Mesodermal cell (in vitro differentiated cells): ENCODE measurements around the gene PLCB4.

Experiments used
- H3K27ac ChIP-seq: 2 replicates; pipeline ENCODE4 v1.7.0; 2013; ENCODE audit warnings: mild to moderate bottlenecking, low read depth, low read length, moderate library complexity; ENCODE audit not compliant: severe bottlenecking
- H3K36me3 ChIP-seq: 2 replicates; pipeline ENCODE4 v1.7.1; 2013; ENCODE audit warnings: mild to moderate bottlenecking, low read length, moderate library complexity; ENCODE audit not compliant: control insufficient read depth, insufficient read depth
- H3K4me1 ChIP-seq: one replicate; pipeline ENCODE4 v1.7.1; 2013; ENCODE audit warnings: mild to moderate bottlenecking, low read length; ENCODE audit not compliant: insufficient read depth, control insufficient read depth, poor library complexity, severe bottlenecking
- H3K4me3 ChIP-seq: 2 replicates; pipeline ENCODE4 v1.7.0; 2013; ENCODE audit warnings: low read length, control low read depth, mild to moderate bottlenecking; ENCODE audit not compliant: insufficient read depth, poor library complexity, severe bottlenecking; ENCODE audit errors: extremely low read depth
- H3K9me3 ChIP-seq: 2 replicates; pipeline ENCODE4 v1.7.1; 2013; ENCODE audit warnings: mild to moderate bottlenecking, low read length, moderate library complexity; ENCODE audit not compliant: control insufficient read depth
- WGBS, 2 experiments: methylation state at CpG; one replicate each; pipeline ENCODE4 v1.1.5; 2013; ENCODE audit warnings: missing lambda C conversion rate in 2 of 2; ENCODE audit not compliant: insufficient coverage in 2 of 2; 5-methylcytosine and 5-hydroxymethylcytosine counted together

Gene PLCB4

GRCh38 chr20:9141070-9141469 lies 72.2 kb downstream of the PLCB4 start:
- H3K36me3 ChIP-seq, result no peaks in the 10 kb centered on the region
- no peak overlapping the region for H3K27ac ChIP-seq
- no peaks in the 10 kb centered on the region for H3K9me3 ChIP-seq
- H3K4me1 ChIP-seq, result no peaks in the 10 kb centered on the region
- H3K4me3 ChIP-seq, result no peak overlapping the region
- no CpG with 5 or more reads among the region's 1 CpG for WGBS, 2 experiments

- Histone ChIP-seq H3K4me3 (no peak overlapping the region), H3K4me1 (no peaks in the 10 kb centered on the region), H3K36me3 (no peaks in the 10 kb centered on the region), H3K27ac (no peak overlapping the region), H3K9me3 (no peaks in the 10 kb centered on the region)
Measured at GRCh38 chr20:9141921-9142320, 73.0 kb downstream of the PLCB4 start.

- Histone ChIP-seq H3K9me3 (no peaks in the 10 kb centered on the region), H3K27ac (no peak overlapping the region), H3K4me1 (peaks cover 6% of the 10 kb centered on the region), H3K4me3 (no peak overlapping the region), H3K36me3 (no peaks in the 10 kb centered on the region)
- 83 to 92% methylated on average over 2 to 3 of the region's 3 CpGs for WGBS, 2 experiments
Measured at GRCh38 chr20:9142809-9143208, 73.9 kb downstream of the PLCB4 start.

GRCh38 chr20:9143926-9144325 lies 75.0 kb downstream of the PLCB4 start:
- Histone ChIP-seq H3K27ac (no peak overlapping the region), H3K4me3 (no peak overlapping the region), H3K36me3 (no peaks in the 10 kb centered on the region), H3K4me1 (peaks cover 6% of the 10 kb centered on the region), H3K9me3 (no peaks in the 10 kb centered on the region)
- 83% methylated on average over 1 of the region's 1 CpG; no CpG with 5 or more reads in 1 of the 2 experiments for WGBS, 2 experiments

- Histone ChIP-seq H3K4me3 (no peak overlapping the region), H3K27ac (no peak overlapping the region), H3K9me3 (no peaks in the 10 kb centered on the region), H3K4me1 (peaks cover 6% of the 10 kb centered on the region), H3K36me3 (no peaks in the 10 kb centered on the region)
- WGBS, 2 experiments, result 0% methylated on average over 1 of the region's 2 CpGs
Measured at GRCh38 chr20:9144643-9145042, 75.8 kb downstream of the PLCB4 start.

- no peak overlapping the region for H3K27ac ChIP-seq
- H3K9me3 ChIP-seq, result no peaks in the 10 kb centered on the region
- no peaks in the 10 kb centered on the region for H3K36me3 ChIP-seq
- H3K4me3 ChIP-seq, result no peak overlapping the region
- H3K4me1 ChIP-seq, result peaks cover 6% of the 10 kb centered on the region
Measured at GRCh38 chr20:9145142-9145541, 76.3 kb downstream of the PLCB4 start.

GRCh38 chr20:9146649-9147048 lies 77.8 kb downstream of the PLCB4 start:
- peaks cover 6% of the 10 kb centered on the region for H3K4me1 ChIP-seq
- H3K27ac ChIP-seq, result no peak overlapping the region
- no peaks in the 10 kb centered on the region for H3K36me3 ChIP-seq
- H3K9me3 ChIP-seq, result no peaks in the 10 kb centered on the region
- 100% methylated on average over 1 of the region's 2 CpGs; no CpG with 5 or more reads in 1 of the 2 experiments for WGBS, 2 experiments
- no peak overlapping the region for H3K4me3 ChIP-seq

GRCh38 chr20:9147547-9148024 lies 78.7 kb downstream of the PLCB4 start:
- Histone ChIP-seq H3K27ac (no peak overlapping the region), H3K4me3 (no peak overlapping the region)
- no CpG with 5 or more reads among the region's 2 CpGs for WGBS, 2 experiments

GRCh38 chr20:9148291-9148690 lies 79.4 kb downstream of the PLCB4 start:
- Histone ChIP-seq H3K36me3 (no peaks in the 10 kb centered on the region), H3K4me3 (no peak overlapping the region), H3K27ac (no peak overlapping the region), H3K9me3 (peaks cover 8% of the 10 kb centered on the region), H3K4me1 (peaks cover 6% of the 10 kb centered on the region)
- WGBS, 2 experiments, result 94% methylated on average over 3 of the region's 3 CpGs; no CpG with 5 or more reads in 1 of the 2 experiments

More at GRCh38 chr20:9147547-9148024, 78.7 kb downstream of the PLCB4 start:
- H3K36me3 ChIP-seq, result no peaks in the 10 kb centered on the region
- peaks cover 5% of the 10 kb centered on the region for H3K9me3 ChIP-seq
- H3K4me1 ChIP-seq, result peaks cover 6% of the 10 kb centered on the region

GRCh38 chr20:9149087-9149486 lies 80.2 kb downstream of the PLCB4 start:
- peaks cover under 1% of the 10 kb centered on the region for H3K36me3 ChIP-seq
- no peak overlapping the region for H3K27ac ChIP-seq
- 88 to 97% methylated on average over 3 of the region's 3 CpGs for WGBS, 2 experiments
- H3K9me3 ChIP-seq, result peaks cover 8% of the 10 kb centered on the region
- H3K4me3 ChIP-seq, result no peak overlapping the region
- H3K4me1 ChIP-seq, result peaks cover 6% of the 10 kb centered on the region

GRCh38 chr20:9149796-9150195 lies 80.9 kb downstream of the PLCB4 start:
- no peak overlapping the region for H3K27ac ChIP-seq
- WGBS, 2 experiments, result 91 to 92% methylated on average over 3 to 4 of the region's 4 CpGs
- H3K36me3 ChIP-seq, result peaks cover 2% of the 10 kb centered on the region
- no peak overlapping the region for H3K4me3 ChIP-seq
- H3K9me3 ChIP-seq, result peaks cover 8% of the 10 kb centered on the region
- H3K4me1 ChIP-seq, result peaks cover 6% of the 10 kb centered on the region
